ENCODE measurements around the gene SMCO2. TPM values are rescaled to one million over a fixed set of nuclear protein-coding genes. Genes with fewer than 3 reads are reported as not detected.

Gene SMCO2
- total and polyA plus RNA-seq, 2 of the 13 experiments (the other 11 are each of a cell fraction or from before 2014, with no cell fraction given) = 0.15 TPM; not detected in 1

- TF ChIP-seq ZKSCAN5 (CRISPR knock-in tag; IDR thresholded peaks at IDR 0.05) (no peak), PAWR (CRISPR knock-in tag; IDR thresholded peaks at IDR 0.05; ENCODE audit: borderline replicate concordance) (no peak), ZNF253 (CRISPR knock-in tag; IDR thresholded peaks at IDR 0.05; ENCODE audit: borderline replicate concordance) (peak; percentile 59; the same call in 1 of the 2 replicates), HMGXB3 (CRISPR knock-in tag; IDR thresholded peaks at IDR 0.05; ENCODE audit: borderline replicate concordance) (peak; percentile 82; the same call in 1 of the 2 replicates), ZNF710 (CRISPR knock-in tag; IDR thresholded peaks at IDR 0.05; ENCODE audit: borderline replicate concordance) (peak; percentile 93), ZNF761 (CRISPR knock-in tag; conservative IDR thresholded peaks at IDR 0.05) (peak; percentile 97), ZKSCAN8 (CRISPR knock-in tag; IDR thresholded peaks at IDR 0.05; ENCODE audit: borderline replicate concordance) (peak; percentile 87; the same call in 1 of the 2 replicates), ATF7-NPFF (CRISPR knock-in tag; IDR thresholded peaks at IDR 0.05; ENCODE audit: low read depth) (peak; percentile 82; the same call in 1 of the 2 replicates), PRDM10 (CRISPR knock-in tag; IDR thresholded peaks at IDR 0.05; ENCODE audit: low read depth) (peak; percentile 80; the same call in 1 of the 2 replicates), SIN3B (IDR thresholded peaks at IDR 0.05; ENCODE audit: low read length) (no peak), ZNF124 (CRISPR knock-in tag; IDR thresholded peaks at IDR 0.05) (peak; percentile 96), ZNF713 (CRISPR knock-in tag; IDR thresholded peaks at IDR 0.05) (0 out of 2 replicates have a peak, but pooled peaks have one; percentile 59)
- TF ChIP-seq, protein P1, sequence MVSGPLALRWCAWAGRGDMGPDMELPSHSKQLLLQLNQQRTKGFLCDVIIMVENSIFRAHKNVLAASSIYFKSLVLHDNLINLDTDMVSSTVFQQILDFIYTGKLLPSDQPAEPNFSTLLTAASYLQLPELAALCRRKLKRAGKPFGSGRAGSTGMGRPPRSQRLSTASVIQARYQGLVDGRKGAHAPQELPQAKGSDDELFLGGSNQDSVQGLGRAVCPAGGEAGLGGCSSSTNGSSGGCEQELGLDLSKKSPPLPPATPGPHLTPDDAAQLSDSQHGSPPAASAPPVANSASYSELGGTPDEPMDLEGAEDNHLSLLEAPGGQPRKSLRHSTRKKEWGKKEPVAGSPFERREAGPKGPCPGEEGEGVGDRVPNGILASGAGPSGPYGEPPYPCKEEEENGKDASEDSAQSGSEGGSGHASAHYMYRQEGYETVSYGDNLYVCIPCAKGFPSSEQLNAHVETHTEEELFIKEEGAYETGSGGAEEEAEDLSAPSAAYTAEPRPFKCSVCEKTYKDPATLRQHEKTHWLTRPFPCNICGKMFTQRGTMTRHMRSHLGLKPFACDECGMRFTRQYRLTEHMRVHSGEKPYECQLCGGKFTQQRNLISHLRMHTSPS (CRISPR knock-in tag; IDR thresholded peaks at IDR 0.05; ENCODE audit: low read depth) = peak; percentile 61; the same call in 1 of the 2 replicates
- TF ChIP-seq, protein P2, sequence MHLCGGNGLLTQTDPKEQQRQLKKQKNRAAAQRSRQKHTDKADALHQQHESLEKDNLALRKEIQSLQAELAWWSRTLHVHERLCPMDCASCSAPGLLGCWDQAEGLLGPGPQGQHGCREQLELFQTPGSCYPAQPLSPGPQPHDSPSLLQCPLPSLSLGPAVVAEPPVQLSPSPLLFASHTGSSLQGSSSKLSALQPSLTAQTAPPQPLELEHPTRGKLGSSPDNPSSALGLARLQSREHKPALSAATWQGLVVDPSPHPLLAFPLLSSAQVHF (CRISPR knock-in tag; IDR thresholded peaks at IDR 0.05) = no peak
Measured at GRCh38 chr12:27549801-27550652, 103.5 kb downstream of the SMCO2 start (continued).

All from HepG2 (cell line).